ENCODE data around the gene TACC2. TPM values are rescaled to one million over a fixed set of nuclear protein-coding genes. Genes with fewer than 3 reads are reported as not detected.
"Not testable (repeated sequence)": the region's sequence is repeated elsewhere in the genome, so short reads cannot be mapped to it uniquely, and the experiment has no call there.

TACC2 gene
- total RNA-seq, 1 donor from 2014 or later: not detected

DNA sequence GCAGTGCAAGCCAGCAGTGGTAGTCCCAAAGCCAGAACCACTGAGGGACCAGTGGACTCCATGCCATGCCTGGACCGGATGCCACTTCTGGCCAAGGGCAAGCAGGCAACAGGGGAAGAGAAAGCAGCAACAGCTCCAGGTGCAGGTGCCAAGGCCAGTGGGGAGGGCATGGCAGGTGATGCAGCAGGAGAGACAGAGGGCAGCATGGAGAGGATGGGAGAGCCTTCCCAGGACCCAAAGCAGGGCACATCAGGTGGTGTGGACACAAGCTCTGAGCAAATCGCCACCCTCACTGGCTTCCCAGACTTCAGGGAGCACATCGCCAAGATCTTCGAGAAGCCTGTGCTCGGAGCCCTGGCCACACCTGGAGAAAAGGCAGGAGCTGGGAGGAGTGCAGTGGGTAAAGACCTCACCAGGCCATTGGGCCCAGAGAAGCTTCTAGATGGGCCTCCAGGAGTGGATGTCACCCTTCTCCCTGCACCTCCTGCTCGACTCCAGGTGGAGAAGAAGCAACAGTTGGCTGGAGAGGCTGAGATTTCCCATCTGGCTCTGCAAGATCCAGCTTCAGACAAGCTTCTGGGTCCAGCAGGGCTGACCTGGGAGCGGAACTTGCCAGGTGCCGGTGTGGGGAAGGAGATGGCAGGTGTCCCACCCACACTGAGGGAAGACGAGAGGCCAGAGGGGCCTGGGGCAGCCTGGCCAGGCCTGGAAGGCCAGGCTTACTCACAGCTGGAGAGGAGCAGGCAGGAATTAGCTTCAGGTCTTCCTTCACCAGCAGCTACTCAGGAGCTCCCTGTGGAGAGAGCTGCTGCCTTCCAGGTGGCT is 97.7 kb downstream of the TACC2 start:
- intact Hi-C loops (cut with micrococcal nuclease): no loop called here

DNA sequence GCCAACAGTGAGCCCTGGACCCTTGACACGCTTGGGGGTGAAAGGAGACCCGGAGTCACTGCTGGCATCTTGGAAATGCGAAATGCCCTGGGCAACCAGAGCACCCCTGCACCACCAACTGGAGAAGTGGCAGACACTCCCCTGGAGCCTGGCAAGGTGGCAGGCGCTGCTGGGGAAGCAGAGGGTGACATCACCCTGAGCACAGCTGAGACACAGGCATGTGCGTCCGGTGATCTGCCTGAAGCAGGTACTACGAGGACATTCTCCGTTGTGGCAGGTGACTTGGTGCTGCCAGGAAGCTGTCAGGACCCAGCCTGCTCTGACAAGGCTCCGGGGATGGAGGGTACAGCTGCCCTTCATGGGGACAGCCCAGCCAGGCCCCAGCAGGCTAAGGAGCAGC is 98.5 kb downstream of the TACC2 start:
- intact Hi-C loops (cut with micrococcal nuclease): no loop called here

DNA sequence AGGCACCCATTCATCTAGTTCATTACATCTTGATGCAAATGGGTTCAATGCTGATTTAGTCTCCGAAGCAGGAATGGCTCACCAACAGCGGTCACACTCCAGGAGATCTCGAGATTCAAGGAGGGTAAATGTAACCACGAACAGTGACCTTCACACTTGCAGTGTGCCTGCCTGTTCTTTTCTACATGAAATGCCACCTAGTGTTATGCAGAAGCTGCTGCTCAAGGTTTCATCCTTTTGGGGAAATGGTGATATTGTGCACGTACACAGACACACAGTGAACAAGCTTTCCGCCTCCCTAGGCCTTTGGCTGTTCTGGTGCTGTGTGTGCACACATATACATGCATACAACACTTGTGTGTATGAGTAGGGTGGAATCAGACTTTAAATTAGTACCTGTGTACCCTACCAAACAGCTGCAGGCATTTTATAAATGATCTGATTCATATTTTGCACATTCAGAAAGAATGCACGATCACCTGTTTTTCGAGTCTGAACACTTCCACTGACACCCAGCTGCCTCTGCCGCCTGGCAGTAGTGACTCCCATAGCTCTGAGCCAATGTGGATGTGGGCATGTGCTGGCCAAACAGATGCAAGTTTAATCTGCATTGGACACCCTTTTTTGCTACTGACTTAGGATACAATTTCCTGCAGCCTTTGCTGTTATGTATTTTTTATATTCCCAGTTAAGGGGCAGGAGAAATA is 100.5 kb downstream of the TACC2 start:
- intact Hi-C loops (cut with micrococcal nuclease): no loop called here

DNA sequence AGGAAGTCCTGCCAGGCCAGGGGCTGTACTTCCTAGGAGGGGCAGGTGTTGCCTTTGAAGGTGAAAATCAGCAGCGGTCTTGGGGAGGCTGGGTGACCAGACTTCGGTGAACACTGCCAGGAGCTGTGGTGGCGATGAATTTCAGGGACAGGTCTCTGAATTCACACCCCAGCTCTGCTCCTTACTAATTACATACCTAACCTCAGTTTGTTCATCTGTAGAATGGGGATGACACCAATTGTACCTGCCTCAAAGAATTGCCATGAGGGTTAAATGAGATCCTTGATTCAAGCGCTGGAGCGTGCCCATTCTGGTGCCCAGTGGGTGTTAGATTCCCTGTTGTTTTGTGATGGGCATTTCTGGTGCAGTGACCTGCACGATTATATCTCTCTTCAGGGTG is 102.8 kb downstream of the TACC2 start:
- intact Hi-C loops (cut with micrococcal nuclease): no loop called here

DNA sequence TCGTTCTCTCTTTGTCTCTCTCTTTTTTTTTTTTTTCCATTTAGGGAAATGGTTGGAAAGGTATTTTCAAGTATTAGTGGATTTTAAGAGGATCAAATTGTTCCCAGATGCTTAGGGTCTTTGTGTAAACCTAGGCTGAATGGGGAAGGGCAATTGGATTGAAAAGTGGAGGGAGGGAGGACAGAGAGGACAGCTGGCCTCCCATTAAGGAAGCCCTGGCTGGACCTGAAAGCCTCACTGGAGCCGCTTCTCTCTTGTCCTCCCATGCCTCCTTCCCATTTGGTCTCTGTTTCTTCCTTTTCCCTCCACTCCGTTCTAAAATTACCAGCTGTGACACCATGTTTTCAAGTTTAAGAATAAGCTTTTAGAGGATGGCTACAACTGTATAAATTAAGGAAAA is 104.1 kb downstream of the TACC2 start:
- intact Hi-C loops (cut with micrococcal nuclease): no loop called here

DNA sequence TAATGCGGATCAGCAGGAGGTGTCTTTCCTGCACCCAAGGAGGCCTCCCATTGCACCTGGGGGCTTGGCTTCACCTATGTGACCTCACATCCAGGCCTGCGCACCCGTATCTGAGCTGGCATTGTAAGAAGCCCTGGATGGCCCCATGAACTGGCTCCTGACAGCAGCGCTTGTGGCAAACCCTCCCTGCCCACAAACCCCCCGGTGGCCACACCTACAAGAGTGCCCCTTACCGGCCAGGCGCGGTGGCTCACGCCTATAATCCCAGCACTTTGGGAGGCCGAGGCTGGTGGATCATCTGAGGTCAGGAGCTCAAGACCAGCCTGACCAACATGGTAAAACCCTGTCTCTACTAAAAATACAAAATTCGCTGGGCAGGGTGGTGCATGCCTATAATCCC is 107.2 kb downstream of the TACC2 start:
- intact Hi-C loops (cut with micrococcal nuclease): not testable (repeated sequence)

DNA sequence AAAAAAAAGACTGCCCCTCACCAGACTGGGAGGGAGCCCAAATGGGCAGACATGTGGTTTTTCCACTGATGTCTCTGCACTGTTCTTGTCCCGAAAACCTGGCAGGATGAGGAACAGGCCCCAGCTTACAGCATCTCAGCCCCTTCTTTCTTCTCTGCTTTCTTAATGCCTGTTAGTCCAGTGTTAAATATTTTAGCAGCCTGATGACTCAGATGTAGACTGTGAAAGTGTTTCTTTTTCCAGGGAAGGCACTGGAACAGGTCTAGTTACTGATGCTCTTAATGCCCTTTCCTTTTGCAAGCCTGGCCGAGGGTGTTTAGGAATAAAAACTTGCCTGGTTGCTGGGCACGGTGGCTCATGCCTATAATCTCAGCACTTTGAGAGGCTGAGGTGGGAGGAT is 107.7 kb downstream of the TACC2 start:
- intact Hi-C loops (cut with micrococcal nuclease): no loop called here

DNA sequence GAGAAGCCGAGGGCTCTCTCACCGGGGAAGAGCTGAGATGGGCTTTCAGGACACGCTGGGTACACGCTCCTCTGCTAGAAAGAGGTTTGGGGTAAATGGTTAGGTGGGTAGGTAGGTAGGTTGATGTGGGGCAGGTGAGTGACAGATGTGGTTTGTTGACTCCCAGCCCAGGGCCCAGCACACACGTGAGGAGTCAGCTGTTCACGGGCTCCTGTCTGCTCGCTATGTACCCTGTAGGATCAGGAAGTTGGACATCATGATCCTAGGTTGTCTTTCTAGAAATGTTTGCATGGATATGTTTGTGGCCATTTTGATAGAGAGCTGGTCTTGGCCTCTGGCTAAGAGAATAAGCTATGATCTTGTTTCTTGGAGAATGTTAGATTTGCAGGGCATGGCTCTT is 109.0 kb downstream of the TACC2 start:
- intact Hi-C loops (cut with micrococcal nuclease): no loop called here

DNA sequence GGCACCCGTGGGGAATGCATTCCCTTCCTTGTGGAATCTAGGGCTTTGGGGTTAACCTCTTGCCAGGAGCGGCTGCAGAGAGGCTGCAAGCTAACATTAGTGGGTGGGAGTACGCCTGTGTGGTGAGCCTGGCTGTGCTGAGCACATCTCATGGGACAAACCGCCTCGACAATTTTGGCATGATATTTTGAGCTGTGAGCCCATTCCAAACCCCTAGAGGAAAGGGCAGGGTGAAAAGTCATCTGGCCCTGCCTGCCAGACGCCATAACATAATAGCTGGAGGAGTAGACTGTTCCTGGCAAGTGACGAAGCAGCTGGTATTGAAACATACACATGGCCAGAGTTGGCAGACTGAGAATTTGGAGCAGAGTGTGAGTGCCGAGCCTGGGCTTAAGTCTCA is 110.0 kb downstream of the TACC2 start:
- intact Hi-C loops (cut with micrococcal nuclease): no loop called here

DNA sequence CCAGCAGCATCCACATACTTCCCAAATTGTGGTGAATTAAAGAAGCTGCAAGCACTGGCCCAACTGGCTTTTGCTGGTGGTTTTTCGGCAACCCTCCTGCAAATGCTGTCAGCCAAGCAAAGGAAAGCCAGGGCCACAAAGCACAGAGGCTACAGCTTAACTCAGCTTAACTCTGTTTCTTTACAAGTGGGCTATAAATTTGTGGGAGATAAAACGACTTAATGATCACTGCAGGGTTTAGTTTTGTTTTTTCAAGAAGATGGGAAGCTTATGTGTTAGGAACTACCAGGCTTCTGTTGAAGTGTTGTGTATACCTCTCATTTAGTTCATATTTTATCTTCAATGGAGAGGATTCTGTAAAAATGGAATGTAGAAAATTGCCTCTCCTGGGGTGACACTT is 110.6 kb downstream of the TACC2 start:
- intact Hi-C loops (cut with micrococcal nuclease): no loop called here

DNA sequence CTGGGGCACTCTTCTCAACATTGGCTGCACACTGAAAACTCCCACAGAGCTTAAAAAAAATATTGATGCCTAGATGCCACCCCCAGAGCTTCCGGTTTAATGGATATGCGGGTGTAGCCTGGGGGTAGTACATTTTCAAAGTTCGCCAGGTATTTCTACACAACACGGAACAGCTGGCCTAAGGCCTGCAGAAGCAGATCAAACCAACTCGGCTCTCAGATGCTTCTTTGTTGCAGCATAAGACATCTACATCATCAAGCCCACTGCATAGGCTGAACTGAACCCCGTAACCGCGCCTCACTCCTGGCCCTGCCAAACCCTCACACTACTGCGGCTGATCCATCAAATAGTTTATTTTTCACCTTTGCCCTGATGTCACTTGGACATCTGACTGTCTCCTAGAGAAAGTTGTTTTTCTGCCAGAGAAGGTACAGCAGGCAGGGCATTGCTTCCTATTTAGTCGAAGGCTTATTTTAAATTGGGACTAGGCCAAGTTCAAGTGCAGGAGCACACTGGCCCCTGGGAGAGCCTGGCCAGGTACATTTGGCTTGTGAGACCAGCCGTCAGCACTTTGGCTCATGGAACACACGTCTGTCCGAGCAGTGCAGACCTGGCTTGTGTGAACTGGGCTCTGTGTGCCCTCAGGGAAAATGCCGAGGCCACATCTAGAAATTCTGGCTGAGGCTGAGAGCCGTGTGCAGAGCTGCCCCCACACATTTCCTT is 113.3 kb downstream of the TACC2 start:
- intact Hi-C loops (cut with micrococcal nuclease): no loop called here

DNA sequence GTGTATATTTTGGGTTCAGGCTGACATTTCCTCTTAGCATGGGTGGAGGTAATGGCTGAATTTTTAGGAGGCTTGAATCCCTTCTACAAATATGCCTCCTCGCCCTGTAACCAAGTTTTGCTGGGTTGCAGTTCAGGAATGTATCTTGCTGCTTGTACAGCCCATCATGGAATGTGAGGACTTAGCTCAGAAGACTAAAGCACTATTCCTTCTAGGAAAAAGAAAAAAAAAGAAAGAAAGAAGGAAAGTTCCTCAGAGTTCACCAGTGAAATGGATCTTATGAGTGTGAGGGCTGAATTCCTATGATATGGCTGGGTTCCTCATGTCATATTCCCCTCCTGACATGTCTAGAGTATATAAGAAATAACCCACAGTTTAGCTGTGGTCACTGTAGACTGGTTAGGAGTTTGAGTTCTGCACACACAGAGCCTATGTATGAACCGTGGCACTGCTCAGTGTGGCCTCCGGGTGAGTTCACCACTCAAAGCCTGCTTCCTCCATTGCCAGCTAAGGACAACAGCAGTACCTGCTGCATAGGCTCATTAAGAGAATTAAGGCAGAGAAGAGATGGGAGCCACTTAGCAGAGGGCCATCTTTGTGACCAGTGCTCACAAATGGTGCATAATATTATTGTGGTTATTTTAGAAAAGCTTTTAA is 114.0 kb downstream of the TACC2 start:
- intact Hi-C loops (cut with micrococcal nuclease): no loop called here

DNA sequence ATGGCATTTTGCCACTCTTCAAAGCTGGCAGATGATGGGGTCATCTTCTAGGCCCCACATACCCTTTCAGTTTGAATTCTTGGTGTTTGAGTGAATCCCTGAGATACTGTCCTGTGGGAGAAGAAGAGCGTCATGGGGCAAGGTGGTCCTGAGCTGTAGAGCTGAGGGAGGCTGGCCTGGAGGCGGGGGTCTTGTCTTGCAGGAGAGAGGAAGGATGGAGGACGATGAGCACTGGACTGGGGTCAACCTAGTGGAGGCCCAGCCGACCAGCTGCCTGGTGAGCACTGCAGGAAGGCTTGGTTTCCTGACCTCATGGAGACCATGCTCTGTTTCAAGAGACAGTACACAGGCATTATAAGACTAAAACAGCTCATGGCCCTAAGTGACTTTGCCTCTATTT is 114.6 kb downstream of the TACC2 start:
- intact Hi-C loops (cut with micrococcal nuclease): no loop called here

DNA sequence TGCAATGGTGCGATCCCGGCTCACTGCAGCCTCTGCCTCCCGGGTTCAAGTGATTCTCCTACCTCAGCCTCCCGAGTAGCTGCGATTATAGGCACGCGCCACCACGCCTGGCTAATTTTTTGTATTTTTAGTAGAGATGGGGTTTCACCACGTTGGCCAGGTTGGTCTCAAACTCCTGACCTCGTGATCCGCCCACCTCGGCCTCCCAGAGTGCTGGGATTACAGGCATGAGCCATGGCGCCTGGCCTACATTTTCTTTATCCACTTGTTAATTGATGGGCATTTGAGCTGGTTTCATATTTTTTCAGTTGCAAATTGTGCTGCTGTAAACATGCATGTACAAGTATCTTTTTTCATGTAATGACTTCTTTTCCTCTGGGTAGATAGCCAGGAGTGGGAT is 119.8 kb downstream of the TACC2 start:
- intact Hi-C loops (cut with micrococcal nuclease): not testable (repeated sequence)

DNA sequence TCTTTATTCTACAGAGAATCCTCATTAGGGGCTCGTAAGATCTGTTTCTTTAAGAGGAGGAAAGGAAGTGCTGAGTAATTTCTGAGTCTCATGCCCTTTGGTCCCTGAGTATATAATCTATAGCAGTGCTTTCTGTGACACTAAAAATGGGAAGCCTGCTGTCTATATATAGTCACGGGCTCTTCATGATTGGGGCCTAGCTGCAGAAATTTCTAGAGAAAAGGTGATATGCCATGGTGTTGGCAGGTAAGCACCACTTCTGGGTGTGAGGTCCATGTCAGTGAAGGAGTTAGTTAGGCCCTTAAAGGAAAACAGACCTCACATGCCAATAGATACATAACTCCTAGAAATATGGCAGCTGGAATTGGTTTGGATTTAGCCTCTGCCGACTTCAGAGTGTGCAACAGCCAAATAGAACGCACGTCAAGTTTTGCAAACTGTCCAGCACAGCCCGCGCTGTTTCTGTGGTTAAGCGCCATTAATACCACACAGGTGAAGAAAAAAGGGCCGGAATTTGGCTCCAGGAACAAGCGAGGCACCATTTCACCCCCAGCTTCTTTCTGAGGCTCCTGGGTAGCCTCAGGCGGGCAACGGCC is 123.2 kb downstream of the TACC2 start:
- intact Hi-C loops (cut with micrococcal nuclease): no loop called here

DNA sequence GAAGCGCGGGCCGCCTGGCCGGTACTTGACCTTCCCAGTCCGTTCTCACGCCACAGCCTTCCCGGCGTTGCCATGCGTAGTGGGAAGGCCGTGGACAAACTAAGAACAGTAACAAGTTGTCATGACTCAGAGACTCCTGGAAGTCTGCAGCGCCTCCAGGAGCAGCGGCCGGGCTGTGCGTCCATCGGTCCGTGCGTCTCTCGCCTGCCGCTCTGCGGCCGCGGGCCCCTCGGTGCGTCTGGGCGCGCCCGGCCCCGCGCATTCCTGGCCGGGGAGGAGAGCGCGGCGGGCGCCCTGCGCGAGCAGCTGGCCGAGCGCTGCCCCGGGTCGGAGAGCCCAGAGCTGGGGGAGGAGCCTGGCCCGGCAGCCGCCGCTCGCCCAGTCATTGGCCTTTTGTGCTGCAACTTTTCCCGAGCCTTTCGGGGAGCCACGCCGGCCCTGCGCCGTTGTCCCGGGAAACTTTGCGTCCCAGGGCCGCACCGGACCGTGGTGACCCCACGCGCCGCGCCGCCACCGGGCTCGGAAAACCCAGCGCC is 123.7 kb downstream of the TACC2 start:
- intact Hi-C loops (cut with micrococcal nuclease): no loop called here

DNA sequence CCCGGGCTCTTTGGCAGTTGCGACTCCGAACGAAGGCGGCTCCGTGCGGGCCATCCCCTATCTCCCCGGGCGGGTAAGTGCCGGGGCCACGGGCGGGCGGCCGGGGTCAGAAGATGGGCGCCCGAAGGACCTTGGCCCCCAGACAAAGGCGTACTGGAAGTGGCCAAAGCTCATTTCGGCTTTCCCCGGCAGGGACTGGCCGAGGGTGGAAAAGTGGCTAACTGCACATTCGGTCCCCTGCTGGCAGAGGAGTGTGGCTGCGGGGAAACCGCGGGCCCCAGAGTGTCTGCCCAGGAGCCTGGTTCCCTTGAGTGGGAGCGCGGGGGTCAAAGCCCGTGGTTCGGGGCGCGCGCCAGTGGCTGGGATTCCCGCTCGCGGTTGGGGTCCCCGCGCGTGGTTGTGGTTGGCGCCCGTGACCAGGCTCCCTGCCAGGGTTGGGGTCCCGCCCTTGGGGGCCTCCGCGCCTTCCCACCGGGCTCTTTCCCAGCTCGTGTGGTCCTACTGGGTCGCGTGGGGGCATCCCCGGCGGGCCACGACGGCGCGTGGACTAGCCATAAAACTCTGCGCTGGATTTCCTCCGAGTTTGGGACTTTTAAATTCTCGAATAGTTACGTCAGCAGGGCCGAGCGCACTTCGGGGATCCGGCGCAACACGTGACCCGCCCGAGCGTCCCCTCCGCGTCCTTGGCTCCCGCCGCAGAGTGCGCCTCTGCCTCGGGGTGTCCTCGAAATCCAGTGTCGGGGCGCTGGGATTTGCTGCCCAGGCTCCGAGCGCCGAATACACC is 124.4 kb downstream of the TACC2 start:
- intact Hi-C loops (cut with micrococcal nuclease): no loop called here

DNA sequence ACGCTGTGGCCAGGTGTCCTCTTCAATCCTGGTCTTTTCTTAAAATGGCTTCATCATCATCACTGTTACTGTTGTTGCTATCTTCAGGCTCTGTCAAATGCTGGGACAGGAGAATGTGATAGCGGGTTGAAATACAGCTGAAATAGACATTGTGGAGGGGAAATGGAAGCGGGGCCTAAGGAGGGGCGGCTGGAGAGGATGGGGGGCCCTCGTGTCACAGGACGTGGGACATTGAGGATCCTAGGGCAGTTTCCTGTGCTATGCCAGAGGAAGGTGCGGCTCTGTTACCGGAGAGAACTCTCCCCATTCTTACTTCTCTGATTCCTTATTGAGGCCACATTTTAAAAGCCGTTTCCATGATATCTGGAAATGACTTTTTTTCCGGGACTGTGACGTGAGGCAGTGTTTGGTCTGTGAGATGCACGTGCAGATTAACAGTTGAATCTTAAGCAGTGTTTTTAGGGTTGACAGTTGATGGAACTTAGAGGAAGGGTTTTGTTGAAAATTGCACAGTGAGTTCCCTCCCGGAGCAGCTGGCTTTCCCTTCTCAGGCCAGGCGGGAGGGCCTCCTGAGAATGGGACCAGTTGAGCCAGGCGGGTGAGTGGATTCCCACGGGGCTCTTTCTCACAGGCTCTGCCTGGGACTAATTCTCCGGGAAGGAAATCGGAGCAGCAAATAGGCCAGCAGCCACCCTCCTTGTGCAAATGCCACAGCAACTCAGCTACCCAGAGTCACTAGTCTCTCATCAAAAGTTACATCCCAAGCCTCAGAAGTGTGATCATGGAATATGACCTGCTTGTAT is 125.2 kb downstream of the TACC2 start:
- intact Hi-C loops (cut with micrococcal nuclease): no loop called here

DNA sequence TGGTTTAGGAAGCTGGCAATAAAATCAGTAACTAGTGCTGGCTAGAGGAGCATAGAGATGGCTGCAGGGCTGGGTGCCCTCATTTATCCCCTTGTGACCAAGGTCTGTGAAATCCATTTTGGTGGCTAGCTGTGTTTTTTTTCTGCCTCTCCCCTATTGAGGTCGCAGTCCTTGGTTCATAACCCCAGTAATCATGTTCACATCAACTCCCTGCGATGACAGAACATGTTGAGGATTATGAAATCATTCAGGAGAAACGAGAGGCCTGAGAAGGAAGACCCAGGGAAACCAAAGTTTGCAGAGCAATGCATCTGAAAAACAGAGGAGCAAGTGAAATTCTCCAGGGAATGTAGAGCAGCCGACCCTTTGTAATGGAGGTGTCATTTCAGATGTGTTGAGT is 126.9 kb downstream of the TACC2 start:
- intact Hi-C loops (cut with micrococcal nuclease): no loop called here

All from T-helper 1 cell treated with Interleukin-12 subunit alpha and Interleukin-12 subunit beta and Interleukin-4 antibody, amounts not matched to agents 30 ng/mL and 1 ng/mL, for 36 hours (primary cell).